ENCODE measurements around the gene RALBP1.

The RALBP1 gene

GRCh38 chr18:9549405-9549804 is 74.1 kb downstream of the RALBP1 start:
- no peak for DNase-seq (ENCODE audit: low read depth)

GRCh38 chr18:9550429-9550828 is 75.1 kb downstream of the RALBP1 start:
- DNase-seq (ENCODE audit: low read depth): no peak

- DNase-seq (ENCODE audit: low read depth): peak; percentile 63
Measured at GRCh38 chr18:9552191-9552590, 76.9 kb downstream of the RALBP1 start.

GRCh38 chr18:9552616-9553015 is 77.3 kb downstream of the RALBP1 start:
- no peak for DNase-seq (ENCODE audit: low read depth)

GRCh38 chr18:9557250-9557943 is 82.1 kb downstream of the RALBP1 start:
- peak; percentile 59 for DNase-seq (ENCODE audit: low read depth)

- DNase-seq (ENCODE audit: low read depth): no peak
Measured at GRCh38 chr18:9558387-9559064, 83.2 kb downstream of the RALBP1 start.

- no peak for DNase-seq (ENCODE audit: low read depth)
Measured at GRCh38 chr18:9559253-9559652, 83.9 kb downstream of the RALBP1 start.

GRCh38 chr18:9561759-9562158 is 86.4 kb downstream of the RALBP1 start:
- no peak for DNase-seq (ENCODE audit: low read depth)

- no peak for DNase-seq (ENCODE audit: low read depth)
Measured at GRCh38 chr18:9562584-9562983, 87.3 kb downstream of the RALBP1 start.

- DNase-seq (ENCODE audit: low read depth): no peak
Measured at GRCh38 chr18:9563331-9563730, 88.0 kb downstream of the RALBP1 start.

GRCh38 chr18:9565407-9565806 is 90.1 kb downstream of the RALBP1 start:
- DNase-seq (ENCODE audit: low read depth): no peak

GRCh38 chr18:9568186-9568585 is 92.9 kb downstream of the RALBP1 start:
- DNase-seq (ENCODE audit: low read depth): no peak

GRCh38 chr18:9569178-9569577 is 93.9 kb downstream of the RALBP1 start:
- no peak for DNase-seq (ENCODE audit: low read depth)

- no peak for DNase-seq (ENCODE audit: low read depth)
Measured at GRCh38 chr18:9570255-9570654, 94.9 kb downstream of the RALBP1 start.

- DNase-seq (ENCODE audit: low read depth): no peak
Measured at GRCh38 chr18:9571546-9571945, 96.2 kb downstream of the RALBP1 start.

GRCh38 chr18:9574473-9575115 is 99.3 kb downstream of the RALBP1 start:
- DNase-seq (ENCODE audit: low read depth): no peak

- DNase-seq (ENCODE audit: low read depth): peak; percentile 98
Measured at GRCh38 chr18:9575558-9575957, 100.2 kb downstream of the RALBP1 start.

GRCh38 chr18:9577361-9577760 is 102.0 kb downstream of the RALBP1 start:
- peak; percentile 24 for DNase-seq (ENCODE audit: low read depth)

- DNase-seq (ENCODE audit: low read depth): peak; percentile 55
Measured at GRCh38 chr18:9578306-9578705, 103.0 kb downstream of the RALBP1 start.

GRCh38 chr18:9581667-9582066 is 106.4 kb downstream of the RALBP1 start:
- no peak for DNase-seq (ENCODE audit: low read depth)

GRCh38 chr18:9586814-9587213 is 111.5 kb downstream of the RALBP1 start:
- DNase-seq (ENCODE audit: low read depth): no peak
